NCI-H1436 (cell line): Measurements from ENCODE around the gene RAB34.

Experiments
- DNase-seq: peaks from one replicate; lab custom pipeline; 2025; lab: John Stamatoyannopoulos, UW

RAB34 gene

GRCh38 chr17:28675490-28675889 lies 42.2 kb downstream of the RAB34 start:
- no peak for DNase-seq

- DNase-seq = no peak
Observed at GRCh38 chr17:28669918-28670317, 47.8 kb downstream of the RAB34 start.

- DNase-seq = no peak
Observed at GRCh38 chr17:28667870-28668269, 49.8 kb downstream of the RAB34 start.

GRCh38 chr17:28665994-28666393 lies 51.7 kb downstream of the RAB34 start:
- DNase-seq = no peak
